GM12801 (cell line): ENCODE results near the gene CES3.

Experiments used
- TF ChIP-seq, protein P1 (sequence below): IDR thresholded peaks from one replicate; pipeline ENCODE4 v1.5.1; 2011; ENCODE audit warnings: control low read depth; ENCODE audit not compliant: insufficient read length; ENCODE audit errors: extremely low read depth

CES3 gene

DNA sequence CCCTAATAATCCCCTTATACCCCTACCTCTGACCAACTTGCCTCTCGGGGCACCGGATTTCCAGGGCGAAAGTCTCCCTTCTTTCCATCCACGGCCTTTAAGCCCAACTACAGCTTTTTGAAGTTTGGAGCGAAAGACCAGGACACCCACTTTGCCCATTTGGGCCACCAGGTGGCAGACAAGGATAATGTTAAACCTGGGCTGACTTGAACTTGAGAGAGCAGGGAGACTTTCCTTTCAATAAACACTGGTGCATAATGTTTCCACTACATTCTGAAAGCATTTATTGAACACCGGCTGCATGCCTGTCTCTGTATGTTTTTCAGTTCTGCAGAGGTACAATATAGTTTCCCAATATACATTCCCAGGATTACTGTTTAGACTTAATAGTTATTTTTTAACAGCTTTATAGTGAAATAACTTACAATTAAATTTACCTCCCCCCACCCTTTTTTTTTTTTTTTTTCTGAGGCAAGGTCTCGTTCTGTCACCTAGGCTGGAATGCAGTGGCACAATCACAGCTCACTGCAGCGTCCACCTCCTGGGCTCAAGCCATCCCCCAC is 6.9 kb upstream of the CES3 start:
- TF ChIP-seq, protein P1, sequence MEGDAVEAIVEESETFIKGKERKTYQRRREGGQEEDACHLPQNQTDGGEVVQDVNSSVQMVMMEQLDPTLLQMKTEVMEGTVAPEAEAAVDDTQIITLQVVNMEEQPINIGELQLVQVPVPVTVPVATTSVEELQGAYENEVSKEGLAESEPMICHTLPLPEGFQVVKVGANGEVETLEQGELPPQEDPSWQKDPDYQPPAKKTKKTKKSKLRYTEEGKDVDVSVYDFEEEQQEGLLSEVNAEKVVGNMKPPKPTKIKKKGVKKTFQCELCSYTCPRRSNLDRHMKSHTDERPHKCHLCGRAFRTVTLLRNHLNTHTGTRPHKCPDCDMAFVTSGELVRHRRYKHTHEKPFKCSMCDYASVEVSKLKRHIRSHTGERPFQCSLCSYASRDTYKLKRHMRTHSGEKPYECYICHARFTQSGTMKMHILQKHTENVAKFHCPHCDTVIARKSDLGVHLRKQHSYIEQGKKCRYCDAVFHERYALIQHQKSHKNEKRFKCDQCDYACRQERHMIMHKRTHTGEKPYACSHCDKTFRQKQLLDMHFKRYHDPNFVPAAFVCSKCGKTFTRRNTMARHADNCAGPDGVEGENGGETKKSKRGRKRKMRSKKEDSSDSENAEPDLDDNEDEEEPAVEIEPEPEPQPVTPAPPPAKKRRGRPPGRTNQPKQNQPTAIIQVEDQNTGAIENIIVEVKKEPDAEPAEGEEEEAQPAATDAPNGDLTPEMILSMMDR, result peak; percentile 12

DNA sequence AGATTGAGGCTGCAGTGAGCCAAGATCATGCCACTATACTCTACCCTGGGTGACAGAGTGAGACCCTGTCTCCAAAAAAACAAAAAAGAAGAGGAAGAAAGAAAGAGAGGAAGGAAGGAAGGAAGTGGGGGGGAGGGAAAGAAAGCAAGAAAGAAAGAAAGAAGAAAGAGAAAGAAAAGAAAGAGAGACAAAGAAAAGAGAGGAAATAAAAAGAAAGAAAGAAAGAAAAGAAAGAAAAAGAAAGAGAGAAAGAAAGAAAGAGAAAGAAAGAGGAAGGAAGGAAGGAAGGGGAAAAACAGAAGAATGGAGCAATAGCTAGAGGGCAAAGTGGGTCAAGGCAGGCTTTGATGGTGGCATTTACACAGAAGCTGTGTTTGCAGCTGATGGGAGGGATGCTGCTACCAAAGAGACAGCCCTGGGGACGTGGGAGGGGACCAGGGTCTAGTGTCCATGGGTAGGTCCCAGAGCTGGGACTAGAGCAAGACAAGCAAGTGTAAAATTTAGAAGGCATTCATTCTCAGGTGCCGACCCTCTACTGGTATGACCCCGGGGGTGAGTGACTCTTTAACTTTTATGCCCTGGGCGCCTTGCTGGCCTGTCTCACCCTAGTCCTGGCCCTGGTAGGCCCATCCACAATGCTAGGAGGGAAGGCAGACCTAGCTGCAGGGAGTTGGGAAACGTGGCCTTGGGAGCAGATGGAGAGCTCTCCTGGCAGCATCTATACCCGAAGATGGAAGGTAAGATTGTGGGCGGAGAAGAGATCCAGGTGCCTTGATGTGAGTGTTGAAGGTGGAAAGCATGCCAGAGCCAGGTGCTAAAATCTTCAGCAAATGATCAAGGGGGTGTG is 2.0 kb upstream of the CES3 start:
- TF ChIP-seq, protein P1, result no peak

DNA sequence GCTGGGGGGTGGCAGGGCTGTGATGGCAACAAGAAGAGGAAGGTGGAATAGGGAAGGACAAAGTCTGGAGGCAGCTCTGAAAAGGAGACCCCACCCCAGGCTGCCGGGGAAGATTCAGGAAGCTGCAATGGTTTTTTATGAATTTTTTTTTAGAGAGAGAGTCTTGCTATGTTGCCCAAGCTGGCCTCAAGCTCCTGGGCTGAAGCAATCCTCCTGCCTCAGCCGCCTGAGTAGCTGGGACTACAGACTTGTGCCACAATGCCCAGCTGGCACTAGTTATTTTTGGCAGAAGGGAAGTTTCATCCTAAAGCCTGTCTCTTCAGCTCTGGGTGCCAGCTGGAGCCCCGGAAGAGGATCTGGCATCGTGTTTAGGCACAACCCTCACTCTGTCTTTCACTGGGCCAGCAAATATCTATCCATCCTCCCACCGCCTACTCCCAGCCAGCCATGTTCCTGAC is 1.3 kb upstream of the CES3 start:
- TF ChIP-seq, protein P1, result no peak

DNA sequence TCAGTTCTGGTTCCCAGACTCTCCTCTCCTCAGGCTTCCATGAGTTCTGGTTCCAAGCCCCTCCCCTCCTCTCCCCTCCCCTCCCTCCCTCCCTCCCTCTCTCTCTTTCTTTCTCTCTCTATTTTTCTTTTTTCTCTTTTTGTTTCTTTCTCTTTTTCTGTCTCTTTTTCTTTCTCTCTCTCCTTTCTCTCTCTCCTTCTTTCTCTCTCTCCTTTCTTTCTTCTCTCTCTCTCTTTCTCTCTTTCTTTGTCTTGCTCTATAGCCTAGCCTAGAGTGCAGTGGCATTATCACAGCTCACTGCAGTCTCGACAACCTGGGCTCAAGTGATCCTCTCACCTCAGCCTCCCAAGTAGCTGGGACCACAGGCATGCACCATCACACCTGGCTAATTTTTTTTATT is 796 bp upstream of the CES3 start:
- TF ChIP-seq, protein P1, result no peak

DNA sequence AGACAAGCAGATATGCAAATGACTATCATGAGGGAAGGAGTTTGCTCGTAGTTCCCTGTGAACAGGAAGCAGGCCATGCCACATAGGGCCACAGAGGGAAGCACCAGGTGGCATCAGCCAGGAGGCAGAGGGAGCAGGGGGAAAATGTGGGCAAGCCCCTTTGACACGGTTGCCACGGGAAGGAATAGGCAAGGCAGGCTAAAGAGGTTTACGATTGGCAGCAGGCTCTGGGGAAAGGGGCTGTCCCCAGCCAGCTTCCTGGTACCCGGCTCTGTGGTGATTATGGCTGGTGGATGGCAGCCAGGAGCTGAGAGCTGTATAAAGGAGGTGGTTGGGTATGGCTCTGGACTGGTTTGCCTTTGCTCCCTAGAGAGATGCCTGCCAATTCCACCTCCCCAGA is 848 bp downstream of the CES3 start:
- TF ChIP-seq, protein P1, result no peak

DNA sequence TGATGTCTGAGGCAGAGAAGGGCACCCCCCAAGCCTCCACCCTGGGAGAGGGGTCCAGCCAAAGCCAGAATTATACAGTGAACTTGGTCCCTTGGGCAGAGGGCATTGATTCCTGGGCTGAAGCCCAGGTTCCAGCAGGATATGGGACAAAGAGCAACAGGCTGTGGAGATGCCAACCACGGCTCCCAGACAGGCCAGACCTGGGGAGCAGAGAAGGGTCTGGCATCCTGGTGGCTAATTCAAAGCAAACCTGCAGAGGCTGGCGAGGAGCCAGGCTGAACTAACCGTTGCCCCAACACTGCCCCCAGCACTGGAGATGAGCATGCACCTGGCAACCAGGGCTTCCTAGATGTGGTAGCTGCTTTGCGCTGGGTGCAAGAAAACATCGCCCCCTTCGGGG is 3.0 kb downstream of the CES3 start:
- TF ChIP-seq, protein P1, result no peak

DNA sequence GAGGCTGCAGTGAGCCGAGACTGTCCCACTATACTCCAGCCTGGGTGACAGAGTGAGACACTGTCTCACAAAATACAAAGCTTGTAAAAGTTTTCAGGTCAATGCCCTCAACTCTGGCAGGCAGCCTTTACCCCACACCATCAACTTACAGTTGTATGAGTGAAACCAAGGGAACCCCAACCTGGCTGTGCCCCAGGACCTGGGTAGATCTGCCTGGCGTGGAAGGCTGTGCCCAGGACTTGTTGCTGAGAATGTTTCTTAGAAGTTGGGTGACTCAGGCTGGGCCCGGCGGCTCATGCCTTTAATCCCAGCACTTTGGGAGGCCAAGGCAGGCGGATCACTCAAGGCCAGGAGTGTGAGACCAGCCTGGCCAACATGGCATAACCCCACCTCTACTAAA is 7.8 kb downstream of the CES3 start:
- TF ChIP-seq, protein P1, result no peak
